RCC 7860 (cell line): ENCODE measurements around the gene ZMYM5.
"Not testable (repeated sequence)": the region's sequence is repeated elsewhere in the genome, so short reads cannot be mapped to it uniquely, and the experiment has no call there.

ENCODE experiments used
- DNase-seq: peaks from one replicate; pipeline ENCODE4 v3.0.0-alpha.2; 2015; ENCODE audit warnings: low spot score
- FAIRE-seq: peaks from 2 replicates; lab custom pipeline; 2012; peaks lifted over from hg19 to GRCh38; lab: Jason Lieb, UNC

The ZMYM5 gene

GRCh38 chr13:19834704-19835103 is 28.7 kb downstream of the ZMYM5 start:
- DNase-seq, result no peak
- no peak for FAIRE-seq

GRCh38 chr13:19822673-19823072 is 40.8 kb downstream of the ZMYM5 start:
- FAIRE-seq, result no peak
- DNase-seq, result no peak

DNA sequence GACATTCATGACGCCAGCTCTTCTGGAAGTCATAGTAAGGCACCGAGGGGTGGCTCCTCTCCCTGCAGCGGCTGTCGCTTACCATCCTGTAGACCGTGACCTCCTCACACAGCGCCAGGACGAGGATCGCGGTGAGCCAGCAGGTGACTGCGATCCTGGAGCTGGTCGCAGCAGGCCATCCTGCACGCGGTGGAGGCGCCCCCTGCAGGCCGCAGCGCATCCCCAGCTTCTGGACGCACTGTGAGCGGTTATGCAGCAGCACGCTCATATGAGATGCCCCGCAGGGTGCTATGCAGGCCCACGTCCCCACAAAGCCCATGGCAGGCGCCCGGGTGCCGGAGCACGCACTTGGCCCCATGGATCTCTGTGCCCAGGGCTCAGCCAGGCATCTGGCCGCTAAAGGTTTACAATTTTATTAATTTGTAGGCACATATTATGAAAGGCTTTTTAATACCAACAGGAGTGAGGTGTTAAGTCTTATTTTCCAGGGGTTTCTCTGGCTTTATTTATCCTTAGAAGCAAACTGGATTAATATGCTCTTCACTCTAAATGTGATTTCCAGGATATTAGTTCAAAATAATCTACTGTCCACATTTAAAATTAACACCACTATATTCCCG is 45.1 kb downstream of the ZMYM5 start:
- DNase-seq (no peak), FAIRE-seq (no peak)

DNA sequence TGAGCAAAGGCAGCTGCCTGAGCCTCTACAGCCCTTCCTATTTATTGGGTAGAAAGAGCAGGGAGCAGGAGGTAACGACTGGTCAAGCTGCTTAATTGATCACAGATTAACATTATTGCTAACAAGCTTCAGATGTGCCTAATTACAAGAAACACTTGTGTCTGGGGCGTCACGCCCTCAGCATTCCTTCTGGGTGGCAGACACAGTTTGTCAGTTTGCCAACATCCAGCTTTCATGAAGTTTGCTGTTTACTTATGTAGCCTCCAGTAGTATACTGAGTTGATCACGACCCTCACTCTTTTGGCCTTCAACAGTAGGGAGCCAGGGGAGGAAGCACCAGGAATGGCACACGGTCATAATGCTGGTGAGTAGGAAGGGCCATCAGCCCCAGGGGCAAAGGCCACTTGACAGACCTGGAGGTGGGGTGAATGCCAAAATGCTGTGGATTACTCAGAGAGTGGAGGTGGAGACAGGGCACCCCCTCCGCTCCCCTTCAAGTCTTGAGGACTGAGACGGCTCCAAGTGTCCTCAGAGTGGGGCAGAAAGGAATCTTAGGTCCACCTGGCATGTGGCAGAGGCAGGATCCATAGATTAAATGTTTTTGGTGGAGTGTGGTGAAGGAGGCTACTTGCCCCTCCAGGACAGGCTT is 45.8 kb downstream of the ZMYM5 start:
- DNase-seq (no peak), FAIRE-seq (no peak)

GRCh38 chr13:19817106-19817505 is 46.3 kb downstream of the ZMYM5 start:
- FAIRE-seq, result no peak

GRCh38 chr13:19815842-19816241 is 47.6 kb downstream of the ZMYM5 start:
- not testable (repeated sequence) for DNase-seq, FAIRE-seq

More at GRCh38 chr13:19817106-19817505, 46.3 kb downstream of the ZMYM5 start:
- DNase-seq, result no peak

GRCh38 chr13:19810996-19811881 is 52.2 kb downstream of the ZMYM5 start:
- FAIRE-seq (no peak), DNase-seq (no peak)

GRCh38 chr13:19810151-19810550 is 53.3 kb downstream of the ZMYM5 start:
- no peak for DNase-seq
- FAIRE-seq, result no peak

DNA sequence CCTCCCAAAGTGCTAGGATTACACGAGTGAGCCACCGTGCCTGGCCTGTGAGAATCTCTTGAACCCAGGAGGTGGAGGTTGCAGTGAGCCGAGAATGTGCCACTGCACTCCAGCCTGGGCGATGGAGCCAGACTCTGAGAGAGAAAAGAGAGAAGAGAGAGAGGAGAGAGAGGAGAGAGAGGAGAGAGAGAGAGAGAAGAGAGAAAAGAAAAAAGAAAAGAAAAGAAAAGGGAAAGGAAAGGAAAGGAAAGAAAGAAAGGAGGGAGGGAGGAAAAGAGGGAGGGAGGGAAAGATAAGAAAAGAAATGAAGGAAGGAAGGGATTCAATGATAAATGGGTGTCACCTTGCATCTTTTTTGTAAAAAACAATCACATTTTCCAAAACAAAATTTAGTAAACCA is 57.7 kb downstream of the ZMYM5 start:
- no peak for DNase-seq
- no peak for FAIRE-seq

DNA sequence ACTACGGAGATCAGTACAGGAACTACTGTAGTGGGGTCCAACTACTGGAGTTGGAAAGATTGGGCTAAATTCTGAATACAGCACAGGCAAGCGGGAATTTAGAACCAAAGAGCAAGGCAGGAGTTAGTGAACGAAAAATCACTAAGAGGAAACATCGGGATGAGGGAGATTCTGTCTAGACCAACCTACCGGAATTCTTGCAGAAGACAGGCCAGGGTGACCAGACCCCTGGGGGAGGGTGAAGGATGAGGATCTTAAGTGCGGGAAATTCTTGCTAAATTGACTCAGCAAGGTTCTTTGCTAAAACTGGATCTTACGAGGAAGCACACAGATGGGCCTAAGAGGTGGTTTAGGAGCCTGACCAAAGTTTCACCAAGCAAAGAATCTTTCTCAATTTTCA is 67.5 kb downstream of the ZMYM5 start:
- no peak for DNase-seq

DNA sequence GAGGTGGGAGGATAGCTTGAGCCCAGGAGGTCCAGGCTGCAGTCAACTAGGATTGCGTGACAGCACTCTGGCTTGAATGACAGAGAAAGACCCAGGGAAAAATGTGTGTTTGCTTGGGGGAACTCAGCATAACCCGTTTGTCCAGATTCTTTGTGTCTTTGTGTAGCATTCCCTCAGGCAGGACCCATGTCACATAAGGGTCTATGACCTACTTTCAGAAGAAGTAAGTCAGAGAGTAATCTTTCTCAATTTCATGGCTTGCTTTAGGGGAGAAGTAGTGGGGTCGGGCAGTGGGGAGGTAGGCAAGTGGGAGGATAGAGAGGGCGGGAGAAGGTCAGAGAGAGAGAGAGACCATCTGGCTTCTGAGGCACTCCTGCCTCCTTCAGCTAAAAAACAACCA is 68.8 kb downstream of the ZMYM5 start:
- no peak for FAIRE-seq
- no peak for DNase-seq

More for the DNA sequence above, 67.5 kb downstream of the ZMYM5 start:
- no peak for FAIRE-seq

GRCh38 chr13:19791953-19792537 is 71.4 kb downstream of the ZMYM5 start:
- DNase-seq, result no peak

DNA sequence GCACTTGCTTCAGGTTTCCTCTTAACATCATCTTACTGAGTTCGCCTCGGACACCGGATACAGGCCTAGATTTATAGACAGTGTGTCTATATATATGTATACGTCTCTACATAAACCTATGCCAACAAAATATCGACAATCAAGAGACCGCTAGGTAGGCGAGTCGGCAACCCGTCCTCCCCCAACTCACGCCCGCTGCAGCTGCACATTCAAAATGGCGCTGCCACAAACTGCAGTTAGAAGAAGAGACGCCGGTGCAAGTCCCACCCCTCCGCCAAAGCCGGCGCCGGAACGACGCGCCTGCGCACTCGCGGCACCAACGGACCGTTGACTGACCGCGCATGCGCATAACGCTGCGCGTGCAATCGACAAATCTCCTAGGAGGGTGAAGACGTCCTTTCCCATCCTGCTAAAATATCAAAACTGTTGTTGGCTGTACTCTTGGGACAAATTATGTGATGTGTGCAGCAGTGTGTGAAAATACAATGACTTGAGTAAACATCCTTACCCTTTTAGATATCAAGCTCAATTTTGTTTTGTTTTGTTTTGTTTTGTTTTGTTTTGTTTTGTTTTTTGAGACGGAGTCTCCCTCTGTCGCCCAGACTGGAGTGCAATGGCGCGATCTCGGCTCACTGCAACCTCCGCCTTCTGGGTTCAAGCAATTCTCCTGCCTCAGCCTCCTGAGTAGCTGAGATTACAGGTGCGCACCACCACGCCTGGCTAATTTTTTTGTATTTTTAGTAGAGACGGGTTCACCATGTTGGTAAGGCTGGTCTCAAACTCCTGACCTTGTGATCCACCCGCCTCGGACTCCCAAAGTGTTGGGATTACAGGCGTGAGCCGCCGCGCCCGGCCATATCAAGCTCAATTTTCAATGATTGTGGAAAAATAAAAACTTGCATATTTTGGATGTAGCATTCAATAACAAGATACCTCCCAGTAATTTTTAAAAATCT is 80.4 kb downstream of the ZMYM5 start, which contains the start of gene PSPC1:
TSS of gene PSPC1 (minus strand) at position 219 of the 956 bp plus-strand sequence. CDS start at position 31, 188 bp downstream.
- FAIRE-seq (peak; percentile 86), DNase-seq (peak; percentile 87)

More at GRCh38 chr13:19791953-19792537, 71.4 kb downstream of the ZMYM5 start:
- FAIRE-seq, result no peak

GRCh38 chr13:19782049-19782726 is 81.3 kb downstream of the ZMYM5 start:
- DNase-seq (no peak), FAIRE-seq (no peak)

DNA sequence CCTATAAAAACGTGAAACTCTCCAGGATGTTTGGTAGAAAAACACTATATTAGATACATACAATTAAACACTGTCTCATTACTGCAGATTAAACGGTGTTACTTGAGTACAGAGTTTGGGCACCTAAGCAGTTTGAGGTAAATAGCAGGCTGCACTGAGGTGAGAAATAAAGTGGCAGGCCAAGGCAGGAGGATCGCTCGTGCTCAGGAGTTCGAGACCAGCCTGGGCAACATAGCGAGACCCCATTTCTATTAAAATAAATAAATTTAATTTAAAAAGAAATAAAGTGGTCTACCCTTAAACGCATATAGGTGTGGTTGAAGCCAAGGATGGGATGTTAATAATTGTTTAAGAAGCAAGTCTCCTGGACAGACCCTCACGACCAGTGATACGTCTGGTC is 81.9 kb downstream of the ZMYM5 start:
- DNase-seq (no peak), FAIRE-seq (no peak)

GRCh38 chr13:19780753-19781418 is 82.6 kb downstream of the ZMYM5 start:
- not testable (repeated sequence) for FAIRE-seq, DNase-seq
